ENCODE measurements around the gene NAGLU.
"Not testable (repeated sequence)": the region's sequence is repeated elsewhere in the genome, so short reads cannot be mapped to it uniquely, and the experiment has no call there.

The NAGLU gene

GRCh38 chr17:42548993-42549755 lies 13.1 kb downstream of the NAGLU start:
- H3K4me1 ChIP-seq (ENCODE audit: control insufficient read depth in 5 of 5, insufficient read depth in 5 of 5, low read length in 5 of 5) = peaks cover 2 to 62% (median 46%) of the 10 kb centered on the region in 5 donors

GRCh38 chr17:42552736-42553135 lies 16.7 kb downstream of the NAGLU start, which contains the start of gene HSD17B1:
Gene HSD17B1 (plus strand): TSS chr17:42552923. CDS start chr17:42552934, 11 bp downstream.
- Histone ChIP-seq H3K4me1 (ENCODE audit: control insufficient read depth in 5 of 5, insufficient read depth in 5 of 5, low read length in 5 of 5) (peaks cover 6 to 56% (median 47%) of the 10 kb centered on the region in 5 donors), H3K27ac (ENCODE audit: low read depth, low read length) (peak within 1 kb of the TSS; percentile 75), H3K9ac (ENCODE audit: low read length in 5 of 5) (peak within 1 kb of the TSS in 3 of 5 donors; percentile 89 to 91 (median 89))

More at GRCh38 chr17:42548993-42549755, 13.1 kb downstream of the NAGLU start:
- no peak overlapping the region for H3K9ac ChIP-seq (ENCODE audit: low read length in 5 of 5)
- H3K27me3 ChIP-seq (ENCODE audit: control insufficient read depth in 5 of 5, insufficient read depth in 4 of 5, low read length in 5 of 5) = peaks cover 0 to 6% (median 0%) of the 10 kb centered on the region in 5 donors
- H3K36me3 ChIP-seq (ENCODE audit: control insufficient read depth in 5 of 5, insufficient read depth in 5 of 5, low read length in 5 of 5) = peaks cover 0 to 6% (median 6%) of the 10 kb centered on the region in 5 donors
- H3K4me3 ChIP-seq (ENCODE audit: low read depth in 1 of 5, low read length in 5 of 5) = no peak overlapping the region
- H3K27ac ChIP-seq (ENCODE audit: low read depth, low read length) = no peak overlapping the region
- H3K9me3 ChIP-seq (ENCODE audit: control insufficient read depth in 5 of 5, low read length in 5 of 5) = no peaks in the 10 kb centered on the region

GRCh38 chr17:42553161-42553818 lies 17.2 kb downstream of the NAGLU start:
- Histone ChIP-seq H3K4me3 (ENCODE audit: low read depth in 1 of 5, low read length in 5 of 5) (peak overlapping the region in 3 of 5 donors; percentile 89 to 94 (median 91)), H3K27ac (ENCODE audit: low read depth, low read length) (peak overlapping the region; percentile 75), H3K27me3 (ENCODE audit: control insufficient read depth in 5 of 5, insufficient read depth in 4 of 5, low read length in 5 of 5) (peaks cover 0 to 6% (median 0%) of the 10 kb centered on the region in 5 donors), H3K9ac (ENCODE audit: low read length in 5 of 5) (peak overlapping the region in 3 of 5 donors; percentile 89 to 91 (median 89)), H3K4me1 (ENCODE audit: control insufficient read depth in 5 of 5, insufficient read depth in 5 of 5, low read length in 5 of 5) (peaks cover 6 to 53% (median 44%) of the 10 kb centered on the region in 5 donors), H3K36me3 (ENCODE audit: control insufficient read depth in 5 of 5, insufficient read depth in 5 of 5, low read length in 5 of 5) (no peaks in the 10 kb centered on the region), H3K9me3 (ENCODE audit: control insufficient read depth in 5 of 5, low read length in 5 of 5) (no peaks in the 10 kb centered on the region)

More at GRCh38 chr17:42552736-42553135, 16.7 kb downstream of the NAGLU start, which contains the start of gene HSD17B1:
- peak within 1 kb of the TSS in 4 of 5 donors; percentile 81 to 94 (median 90) for H3K4me3 ChIP-seq (ENCODE audit: low read depth in 1 of 5, low read length in 5 of 5)
- not testable (repeated sequence) for H3K9me3 ChIP-seq (ENCODE audit: control insufficient read depth in 5 of 5, low read length in 5 of 5); H3K36me3 ChIP-seq (ENCODE audit: control insufficient read depth in 5 of 5, insufficient read depth in 5 of 5, low read length in 5 of 5); H3K27me3 ChIP-seq (ENCODE audit: control insufficient read depth in 5 of 5, insufficient read depth in 4 of 5, low read length in 5 of 5)

GRCh38 chr17:42553866-42554249 lies 17.8 kb downstream of the NAGLU start:
- no peaks in the 10 kb centered on the region for H3K36me3 ChIP-seq (ENCODE audit: control insufficient read depth in 5 of 5, insufficient read depth in 5 of 5, low read length in 5 of 5)
- peaks cover 0 to 3% (median 0%) of the 10 kb centered on the region in 5 donors for H3K27me3 ChIP-seq (ENCODE audit: control insufficient read depth in 5 of 5, insufficient read depth in 4 of 5, low read length in 5 of 5)
- no peaks in the 10 kb centered on the region for H3K9me3 ChIP-seq (ENCODE audit: control insufficient read depth in 5 of 5, low read length in 5 of 5)
- peak overlapping the region; percentile 75 for H3K27ac ChIP-seq (ENCODE audit: low read depth, low read length)
- H3K9ac ChIP-seq (ENCODE audit: low read length in 5 of 5) = peak overlapping the region in 4 of 5 donors; percentile 89 to 92 (median 90)
- H3K4me3 ChIP-seq (ENCODE audit: low read depth in 1 of 5, low read length in 5 of 5) = peak overlapping the region; percentile 65 to 94 (median 89)
- peaks cover 6 to 49% (median 39%) of the 10 kb centered on the region in 5 donors for H3K4me1 ChIP-seq (ENCODE audit: control insufficient read depth in 5 of 5, insufficient read depth in 5 of 5, low read length in 5 of 5)

DNA sequence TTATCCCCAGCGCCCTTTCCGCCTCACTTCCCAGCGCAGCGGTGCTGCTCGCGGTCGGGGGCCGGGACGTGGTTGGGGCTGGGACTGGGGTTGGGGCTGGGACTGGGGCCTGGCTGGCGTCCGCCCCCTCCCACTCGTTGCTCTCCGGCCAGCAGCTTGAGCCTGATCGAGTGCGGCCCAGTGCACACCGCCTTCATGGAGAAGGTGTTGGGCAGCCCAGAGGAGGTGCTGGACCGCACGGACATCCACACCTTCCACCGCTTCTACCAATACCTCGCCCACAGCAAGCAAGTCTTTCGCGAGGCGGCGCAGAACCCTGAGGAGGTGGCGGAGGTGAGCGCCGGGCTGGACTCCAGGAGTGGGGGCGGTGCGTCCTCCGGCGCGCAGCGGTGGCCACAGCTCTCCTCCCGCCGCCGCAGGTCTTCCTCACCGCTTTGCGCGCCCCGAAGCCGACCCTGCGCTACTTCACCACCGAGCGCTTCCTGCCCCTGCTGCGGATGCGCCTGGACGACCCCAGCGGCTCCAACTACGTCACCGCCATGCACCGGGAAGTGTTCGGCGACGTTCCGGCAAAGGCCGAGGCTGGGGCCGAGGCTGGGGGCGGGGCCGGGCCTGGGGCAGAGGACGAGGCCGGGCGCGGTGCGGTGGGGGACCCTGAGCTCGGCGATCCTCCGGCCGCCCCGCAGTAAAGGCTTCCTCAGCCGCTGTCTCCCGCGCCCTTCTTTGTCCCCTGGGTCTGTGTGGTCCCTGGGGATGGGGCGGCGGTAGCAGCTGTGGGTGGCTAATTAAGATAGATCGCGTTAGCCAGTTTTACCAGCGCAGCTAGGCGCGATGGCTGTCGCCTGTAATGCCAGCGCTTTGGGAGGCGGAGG lies 18.4 kb downstream of the NAGLU start:
- Histone ChIP-seq H3K4me3 (ENCODE audit: low read depth in 1 of 5, low read length in 5 of 5) (peak overlapping the region; percentile 77 to 94 (median 89)), H3K27me3 (ENCODE audit: control insufficient read depth in 5 of 5, insufficient read depth in 4 of 5, low read length in 5 of 5) (no peaks in the 10 kb centered on the region), H3K27ac (ENCODE audit: low read depth, low read length) (peak overlapping the region; percentile 75), H3K36me3 (ENCODE audit: control insufficient read depth in 5 of 5, insufficient read depth in 5 of 5, low read length in 5 of 5) (no peaks in the 10 kb centered on the region), H3K9ac (ENCODE audit: low read length in 5 of 5) (peak overlapping the region; percentile 75 to 92 (median 89)), H3K4me1 (ENCODE audit: control insufficient read depth in 5 of 5, insufficient read depth in 5 of 5, low read length in 5 of 5) (peaks cover 6 to 46% (median 37%) of the 10 kb centered on the region in 5 donors), H3K9me3 (ENCODE audit: control insufficient read depth in 5 of 5, low read length in 5 of 5) (no peaks in the 10 kb centered on the region)

- H3K27me3 ChIP-seq (ENCODE audit: control insufficient read depth in 5 of 5, insufficient read depth in 4 of 5, low read length in 5 of 5) = no peaks in the 10 kb centered on the region
- H3K9ac ChIP-seq (ENCODE audit: low read length in 5 of 5) = peak overlapping the region; percentile 75 to 92 (median 89)
- no peaks in the 10 kb centered on the region for H3K36me3 ChIP-seq (ENCODE audit: control insufficient read depth in 5 of 5, insufficient read depth in 5 of 5, low read length in 5 of 5)
- peak overlapping the region; percentile 75 for H3K27ac ChIP-seq (ENCODE audit: low read depth, low read length)
- no peaks in the 10 kb centered on the region for H3K9me3 ChIP-seq (ENCODE audit: control insufficient read depth in 5 of 5, low read length in 5 of 5)
- peaks cover 6 to 48% (median 37%) of the 10 kb centered on the region in 5 donors for H3K4me1 ChIP-seq (ENCODE audit: control insufficient read depth in 5 of 5, insufficient read depth in 5 of 5, low read length in 5 of 5)
- H3K4me3 ChIP-seq (ENCODE audit: low read depth in 1 of 5, low read length in 5 of 5) = peak overlapping the region; percentile 77 to 94 (median 89)
Observed at GRCh38 chr17:42555122-42555622, 19.1 kb downstream of the NAGLU start.

DNA sequence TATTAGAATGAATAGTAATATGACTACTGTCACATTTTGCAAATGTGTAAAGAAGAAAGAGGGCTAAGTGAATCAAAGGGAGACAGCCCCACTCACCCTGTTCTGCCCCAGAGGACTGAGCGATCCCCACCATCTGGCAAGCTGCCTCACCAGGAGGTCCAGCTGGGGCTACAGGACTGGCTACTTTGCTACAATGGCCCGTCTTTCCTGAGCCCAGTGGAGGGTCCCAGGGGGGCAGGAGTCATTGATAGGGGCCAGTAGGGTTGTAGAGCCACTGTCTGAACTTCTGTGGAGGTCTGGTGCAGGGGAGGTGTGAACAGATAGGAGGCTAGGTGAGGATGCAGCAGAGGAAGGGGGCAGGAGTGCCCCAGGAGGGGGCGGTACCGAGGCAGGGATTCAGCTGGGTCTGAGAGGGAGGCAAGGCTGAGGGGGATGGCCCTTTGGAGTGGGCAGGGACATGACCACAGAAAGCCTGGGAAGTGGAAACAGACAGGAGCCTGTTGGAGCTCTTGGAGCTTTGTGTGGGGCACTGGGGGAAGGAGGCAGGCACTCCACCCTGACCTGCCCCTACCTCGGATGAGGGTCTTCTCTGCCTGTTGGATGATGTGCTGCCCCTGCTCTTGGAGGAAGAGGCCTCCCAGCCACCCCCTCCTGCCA lies 20.0 kb downstream of the NAGLU start:
- not testable (repeated sequence) for H3K27me3 ChIP-seq (ENCODE audit: control insufficient read depth in 5 of 5, insufficient read depth in 4 of 5, low read length in 5 of 5); H3K27ac ChIP-seq (ENCODE audit: low read depth, low read length)
- peaks cover 6 to 48% (median 37%) of the 10 kb centered on the region in 5 donors for H3K4me1 ChIP-seq (ENCODE audit: control insufficient read depth in 5 of 5, insufficient read depth in 5 of 5, low read length in 5 of 5)

DNA sequence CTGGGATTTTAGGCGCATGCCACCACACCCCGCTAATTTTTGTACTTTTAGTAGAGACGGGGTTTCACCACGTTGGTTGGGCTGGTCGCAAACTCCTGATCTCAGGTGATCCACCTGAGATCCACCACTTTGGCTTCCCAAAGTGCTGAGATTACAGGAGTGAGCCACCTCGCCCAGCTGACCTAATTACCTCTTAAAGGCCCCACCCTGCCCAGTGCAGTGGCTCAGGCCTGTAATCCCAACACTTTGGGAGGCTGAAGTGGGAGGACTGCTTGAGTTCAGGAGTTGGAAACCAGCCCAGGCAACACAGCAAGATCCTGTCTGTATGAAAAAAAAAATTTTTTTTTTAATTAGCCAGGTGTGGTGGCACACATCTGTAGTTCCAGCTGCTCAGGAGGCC lies 23.0 kb downstream of the NAGLU start:
- Histone ChIP-seq H3K27ac (ENCODE audit: low read depth, low read length) (peak overlapping the region; percentile 29), H3K4me3 (ENCODE audit: low read depth in 1 of 5, low read length in 5 of 5) (no peak overlapping the region), H3K27me3 (ENCODE audit: control insufficient read depth in 5 of 5, insufficient read depth in 4 of 5, low read length in 5 of 5) (no peaks in the 10 kb centered on the region), H3K9ac (ENCODE audit: low read length in 5 of 5) (peak overlapping the region in 1 of 5 donors; percentile 20), H3K4me1 (ENCODE audit: control insufficient read depth in 5 of 5, insufficient read depth in 5 of 5, low read length in 5 of 5) (peaks cover 14 to 47% (median 43%) of the 10 kb centered on the region in 5 donors), H3K36me3 (ENCODE audit: control insufficient read depth in 5 of 5, insufficient read depth in 5 of 5, low read length in 5 of 5) (peaks cover 0 to 4% (median under 1%) of the 10 kb centered on the region in 5 donors), H3K9me3 (ENCODE audit: control insufficient read depth in 5 of 5, low read length in 5 of 5) (no peaks in the 10 kb centered on the region)

More for the DNA sequence above, 20.0 kb downstream of the NAGLU start:
- H3K9me3 ChIP-seq (ENCODE audit: control insufficient read depth in 5 of 5, low read length in 5 of 5); H3K9ac ChIP-seq (ENCODE audit: low read length in 5 of 5); H3K36me3 ChIP-seq (ENCODE audit: control insufficient read depth in 5 of 5, insufficient read depth in 5 of 5, low read length in 5 of 5); H3K4me3 ChIP-seq (ENCODE audit: low read depth in 1 of 5, low read length in 5 of 5): not testable (repeated sequence)

- Histone ChIP-seq H3K9ac (ENCODE audit: low read length in 5 of 5) (peak overlapping the region in 1 of 5 donors; percentile 48), H3K4me3 (ENCODE audit: low read depth in 1 of 5, low read length in 5 of 5) (no peak overlapping the region), H3K27me3 (ENCODE audit: control insufficient read depth in 5 of 5, insufficient read depth in 4 of 5, low read length in 5 of 5) (no peaks in the 10 kb centered on the region), H3K9me3 (ENCODE audit: control insufficient read depth in 5 of 5, low read length in 5 of 5) (no peaks in the 10 kb centered on the region), H3K36me3 (ENCODE audit: control insufficient read depth in 5 of 5, insufficient read depth in 5 of 5, low read length in 5 of 5) (peaks cover 0 to 15% (median 12%) of the 10 kb centered on the region in 5 donors), H3K27ac (ENCODE audit: low read depth, low read length) (no peak overlapping the region), H3K4me1 (ENCODE audit: control insufficient read depth in 5 of 5, insufficient read depth in 5 of 5, low read length in 5 of 5) (peaks cover 12 to 42% (median 37%) of the 10 kb centered on the region in 5 donors)
Observed at GRCh38 chr17:42560246-42560645, 24.2 kb downstream of the NAGLU start.

All from subcutaneous abdominal adipose tissue (tissue), 5 donors.